K562 (cell line): Measurements from ENCODE around the gene ARSJ. TPM values are rescaled to one million over a fixed set of nuclear protein-coding genes. Genes with fewer than 3 reads are reported as not detected.

ENCODE experiments used
- polyA plus RNA-seq, 8 experiments: library from polyadenylated mRNA; depleted of rRNA in 4 of 8; stranded (reverse) in 5 of 8; unstranded in 3 of 8; fragments of >200 nt; fragmentation: Nextera tagmentation in 2 of 8; fragmentation: Illumina TruSeq in 1 of 8; extraction: Ambion mirVana in 2 of 8; extraction: Trizol in 1 of 8; gene quantifications; 2 replicates each; pipeline versions ENCODE4 v1.2.1 to v1.2.3, GENCODE V29; 2011 to 2014; ENCODE audit warnings: inconsistent platforms in 1 of 8, missing spikeins in 1 of 8
- total RNA-seq, 7 experiments: library from RNA; depleted of rRNA in 6 of 7; stranded (reverse); fragments of >200 nt in 6 of 7; fragmentation: Illumina TruSeq in 2 of 7; extraction: Trizol in 2 of 7; gene quantifications; 2 replicates each; pipeline versions ENCODE4 v1.2.1 to v1.2.3, GENCODE V29; 2011 to 2021; ENCODE audit warnings: low replicate concordance in 1 of 7

ARSJ gene
- total and polyA plus RNA-seq, 9 of the 15 experiments (the other 6 are each of a cell fraction or from before 2014, with no cell fraction given) = not detected

Other genes with a start within 250 kb of the ARSJ start
- not detected in 2 replicates for gene CAMK2D, start 217.9 kb downstream of the ARSJ start, total RNA-seq (2014; rRNA removed)
- 0.18 TPM in 1 of 2 replicates, not detected in the other for gene CAMK2D, start 217.9 kb downstream of the ARSJ start, total RNA-seq (2014; rRNA removed; fragmentation: Illumina TruSeq; extraction: Trizol)
- gene CAMK2D, start 217.9 kb downstream of the ARSJ start, total RNA-seq (2015; rRNA removed; fragmentation: Illumina TruSeq; extraction: Trizol) = not detected in 2 replicates
- gene CAMK2D, start 217.9 kb downstream of the ARSJ start, total RNA-seq (2021) = 0.33 and 0.36 TPM in 2 replicates
- gene CAMK2D, start 217.9 kb downstream of the ARSJ start, polyA plus RNA-seq (2011; rRNA removed) = 0.03 TPM in 1 of 2 replicates, not detected in the other
- 0.04 and 0.12 TPM in 2 replicates for gene CAMK2D, start 217.9 kb downstream of the ARSJ start, polyA plus RNA-seq (2014; fragmentation: Illumina TruSeq; extraction: Trizol)
- gene CAMK2D, start 217.9 kb downstream of the ARSJ start, polyA plus RNA-seq (2014; fragmentation: Nextera tagmentation; extraction: Ambion mirVana) = under 1 TPM; 0.01 to 0.04 TPM
- gene CAMK2D, start 217.9 kb downstream of the ARSJ start, polyA plus RNA-seq (2014; rRNA removed) = 0.07 TPM in 1 of 2 replicates, not detected in the other